ENCODE data around the gene RACK1. TPM values are rescaled to one million over a fixed set of nuclear protein-coding genes. Genes with fewer than 3 reads are reported as not detected.
A peak's percentile ranks its signal among the peaks of the same experiment; 100 is the strongest.

Gene RACK1
- total and polyA plus RNA-seq, 2 of the 13 experiments (the other 11 are each of a cell fraction or from before 2014, with no cell fraction given): 2,514 to 6,141 TPM

DNA sequence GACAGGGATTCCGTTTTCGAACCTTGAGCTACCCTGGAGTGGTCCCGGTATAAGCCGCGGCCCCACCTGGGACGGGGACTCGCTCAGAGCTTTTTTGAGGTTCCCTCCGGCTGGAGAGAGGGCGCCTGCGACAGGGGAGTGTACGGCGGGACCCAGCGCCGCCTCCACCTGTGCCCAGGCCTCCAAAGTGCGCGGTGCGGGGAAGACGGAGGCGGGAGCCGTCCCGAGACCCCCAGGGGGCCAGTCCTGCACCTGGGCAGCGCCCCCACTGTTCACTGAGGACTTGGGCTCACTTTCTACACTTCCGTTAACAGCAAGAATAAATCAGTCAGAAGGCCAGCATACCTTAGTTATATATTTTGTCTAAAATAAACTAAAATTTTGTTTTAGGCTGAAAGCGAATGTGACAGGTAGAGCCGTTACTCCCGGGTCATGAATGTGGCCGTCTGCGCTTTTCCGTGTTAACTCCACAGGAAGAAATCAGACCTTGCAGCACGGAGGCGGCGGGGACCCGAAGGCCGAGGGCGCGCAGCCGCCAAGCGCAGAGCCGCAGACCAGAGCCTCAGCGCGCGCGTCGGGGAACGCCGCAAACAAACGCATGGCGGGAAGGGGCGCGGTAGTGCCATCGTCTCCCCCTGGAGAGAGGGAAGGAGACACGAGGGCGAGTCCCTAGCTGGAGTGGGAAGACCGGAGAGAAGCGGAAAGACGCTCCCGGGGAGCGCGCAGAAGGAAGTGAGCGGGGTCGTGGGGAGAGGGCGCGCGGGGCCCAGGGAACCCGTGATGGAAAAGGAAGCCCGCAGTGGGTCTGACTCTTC lies 52.8 kb downstream of the RACK1 start (continued):
- TF ChIP-seq RFXAP (CRISPR knock-in tag; IDR thresholded peaks at IDR 0.05; ENCODE audit: borderline replicate concordance): 0 out of 2 replicates have a peak, but pooled peaks have one; percentile 3
- peak; percentile 7; the same call in 1 of the 2 replicates for TF ChIP-seq RARA (CRISPR knock-in tag; IDR thresholded peaks at IDR 0.05)
- TF ChIP-seq, protein P1, sequence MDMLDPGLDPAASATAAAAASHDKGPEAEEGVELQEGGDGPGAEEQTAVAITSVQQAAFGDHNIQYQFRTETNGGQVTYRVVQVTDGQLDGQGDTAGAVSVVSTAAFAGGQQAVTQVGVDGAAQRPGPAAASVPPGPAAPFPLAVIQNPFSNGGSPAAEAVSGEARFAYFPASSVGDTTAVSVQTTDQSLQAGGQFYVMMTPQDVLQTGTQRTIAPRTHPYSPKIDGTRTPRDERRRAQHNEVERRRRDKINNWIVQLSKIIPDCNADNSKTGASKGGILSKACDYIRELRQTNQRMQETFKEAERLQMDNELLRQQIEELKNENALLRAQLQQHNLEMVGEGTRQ (IDR thresholded peaks at IDR 0.05; ENCODE audit: low read depth, low read length): no peak
- TF ChIP-seq, protein P1 (CRISPR knock-in tag; IDR thresholded peaks at IDR 0.05; ENCODE audit: borderline replicate concordance): 0 out of 2 replicates have a peak, but pooled peaks have one; percentile 43
- TF ChIP-seq GATAD2A (CRISPR knock-in tag; IDR thresholded peaks at IDR 0.05): 0 out of 2 replicates have a peak, but pooled peaks have one; percentile 20
- TF ChIP-seq KMT2B (CRISPR knock-in tag; IDR thresholded peaks at IDR 0.05): peak; percentile 23; the same call in 1 of the 2 replicates
- no peak for TF ChIP-seq RBM22 (optimal IDR thresholded peaks at IDR 0.05; ENCODE audit: low read length)
- TF ChIP-seq RFXANK (CRISPR knock-in tag; IDR thresholded peaks at IDR 0.05): 0 out of 2 replicates have a peak, but pooled peaks have one; percentile 27
- TF ChIP-seq NFIC (IDR thresholded peaks at IDR 0.05; ENCODE audit: low read length): no peak
- no peak for TF ChIP-seq MLLT10 (CRISPR knock-in tag; IDR thresholded peaks at IDR 0.05)
- TF ChIP-seq, protein P2, sequence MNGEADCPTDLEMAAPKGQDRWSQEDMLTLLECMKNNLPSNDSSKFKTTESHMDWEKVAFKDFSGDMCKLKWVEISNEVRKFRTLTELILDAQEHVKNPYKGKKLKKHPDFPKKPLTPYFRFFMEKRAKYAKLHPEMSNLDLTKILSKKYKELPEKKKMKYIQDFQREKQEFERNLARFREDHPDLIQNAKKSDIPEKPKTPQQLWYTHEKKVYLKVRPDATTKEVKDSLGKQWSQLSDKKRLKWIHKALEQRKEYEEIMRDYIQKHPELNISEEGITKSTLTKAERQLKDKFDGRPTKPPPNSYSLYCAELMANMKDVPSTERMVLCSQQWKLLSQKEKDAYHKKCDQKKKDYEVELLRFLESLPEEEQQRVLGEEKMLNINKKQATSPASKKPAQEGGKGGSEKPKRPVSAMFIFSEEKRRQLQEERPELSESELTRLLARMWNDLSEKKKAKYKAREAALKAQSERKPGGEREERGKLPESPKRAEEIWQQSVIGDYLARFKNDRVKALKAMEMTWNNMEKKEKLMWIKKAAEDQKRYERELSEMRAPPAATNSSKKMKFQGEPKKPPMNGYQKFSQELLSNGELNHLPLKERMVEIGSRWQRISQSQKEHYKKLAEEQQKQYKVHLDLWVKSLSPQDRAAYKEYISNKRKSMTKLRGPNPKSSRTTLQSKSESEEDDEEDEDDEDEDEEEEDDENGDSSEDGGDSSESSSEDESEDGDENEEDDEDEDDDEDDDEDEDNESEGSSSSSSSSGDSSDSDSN (CRISPR knock-in tag; IDR thresholded peaks at IDR 0.05): peak; percentile 49; the same call in 1 of the 2 replicates
- 0 out of 2 replicates have a peak, but pooled peaks have one; percentile 33 for TF ChIP-seq ZNF710 (CRISPR knock-in tag; IDR thresholded peaks at IDR 0.05; ENCODE audit: borderline replicate concordance)
- TF ChIP-seq, protein P3, sequence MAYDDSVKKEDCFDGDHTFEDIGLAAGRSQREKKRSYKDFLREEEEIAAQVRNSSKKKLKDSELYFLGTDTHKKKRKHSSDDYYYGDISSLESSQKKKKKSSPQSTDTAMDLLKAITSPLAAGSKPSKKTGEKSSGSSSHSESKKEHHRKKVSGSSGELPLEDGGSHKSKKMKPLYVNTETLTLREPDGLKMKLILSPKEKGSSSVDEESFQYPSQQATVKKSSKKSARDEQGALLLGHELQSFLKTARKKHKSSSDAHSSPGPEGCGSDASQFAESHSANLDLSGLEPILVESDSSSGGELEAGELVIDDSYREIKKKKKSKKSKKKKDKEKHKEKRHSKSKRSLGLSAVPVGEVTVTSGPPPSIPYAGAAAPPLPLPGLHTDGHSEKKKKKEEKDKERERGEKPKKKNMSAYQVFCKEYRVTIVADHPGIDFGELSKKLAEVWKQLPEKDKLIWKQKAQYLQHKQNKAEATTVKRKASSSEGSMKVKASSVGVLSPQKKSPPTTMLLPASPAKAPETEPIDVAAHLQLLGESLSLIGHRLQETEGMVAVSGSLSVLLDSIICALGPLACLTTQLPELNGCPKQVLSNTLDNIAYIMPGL (CRISPR knock-in tag; IDR thresholded peaks at IDR 0.05; ENCODE audit: borderline replicate concordance in 1 of 2, low read depth in 1 of 2): peak in 1 of 2 experiments; percentile 84; a peak in 2 of 4 replicates
- TF ChIP-seq ZBTB44 (CRISPR knock-in tag; IDR thresholded peaks at IDR 0.05): no peak
- peak; percentile 98 for TF ChIP-seq ZNF800 (CRISPR knock-in tag; IDR thresholded peaks at IDR 0.05)
- peak; percentile 89 for TF ChIP-seq ZBTB7B (CRISPR knock-in tag; IDR thresholded peaks at IDR 0.05)

Measured in HepG2 (cell line).